ENCODE data around the gene RTN4R. TPM values are rescaled to one million over a fixed set of nuclear protein-coding genes. Genes with fewer than 3 reads are reported as not detected.

RTN4R gene
- total and polyA plus RNA-seq, 9 of the 15 experiments (the other 6 are each of a cell fraction or from before 2014, with no cell fraction given): 0.04 to 2.8 (median 1.4) TPM; not detected in 3

DNA sequence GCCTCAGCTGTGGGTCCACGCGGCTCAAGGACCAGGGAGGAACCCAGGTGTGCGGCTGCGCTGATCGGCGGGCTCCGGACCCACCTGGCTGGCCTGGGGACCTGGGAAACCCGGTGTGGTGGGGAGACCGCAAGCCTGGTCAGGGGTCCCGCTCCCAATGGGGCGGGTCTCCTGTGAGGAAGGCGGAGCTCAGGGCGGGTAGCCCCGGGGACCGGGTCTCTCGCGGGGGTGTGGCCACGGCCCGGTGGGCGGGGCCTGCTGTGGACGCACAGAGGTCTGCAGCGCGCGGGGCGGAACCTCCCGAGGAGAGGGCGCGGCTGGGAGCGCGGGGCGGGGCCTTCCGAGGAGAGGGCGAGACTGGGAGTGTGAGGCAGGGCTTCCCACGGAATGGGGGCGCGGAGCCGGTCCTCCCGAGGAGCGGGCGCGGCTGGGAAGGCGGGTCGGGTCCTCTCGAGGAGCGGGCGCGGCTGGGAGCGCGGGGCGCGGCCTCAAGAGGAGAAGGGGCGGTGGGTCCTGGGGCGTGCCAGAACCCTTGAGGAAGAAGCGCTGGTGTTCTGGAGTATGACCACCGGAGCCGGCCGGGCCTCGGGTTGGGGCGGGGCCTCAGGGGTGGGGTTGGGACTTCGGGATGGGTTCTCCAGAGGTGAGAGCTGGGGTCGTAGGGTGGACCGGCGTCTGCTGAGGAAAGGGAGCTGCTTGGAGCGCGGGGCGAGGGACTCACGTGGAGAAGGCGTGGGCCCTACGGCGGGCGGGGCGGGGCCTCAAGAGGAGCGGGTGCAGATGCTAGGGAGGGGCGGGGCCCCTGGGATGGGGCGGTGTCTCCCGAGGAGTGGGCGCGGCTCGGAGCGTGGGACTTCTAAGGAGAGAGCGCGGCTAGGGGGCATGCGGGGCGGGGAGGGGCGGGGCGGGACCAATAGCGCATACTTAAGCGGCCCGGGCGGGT lies 31.0 kb upstream of the RTN4R start (continued):
- TF ChIP-seq ZFP1 (CRISPR knock-in tag; IDR thresholded peaks at IDR 0.05) (no peak), XRCC4 (IDR thresholded peaks at IDR 0.05; ENCODE audit: extremely low read depth, insufficient read depth, insufficient read length) (no peak), LARP7 (IDR thresholded peaks at IDR 0.05) (no peak), ZBTB5 (IDR thresholded peaks at IDR 0.05) (no peak), AFF4 (CRISPR knock-in tag; IDR thresholded peaks at IDR 0.05) (0 out of 2 replicates have a peak, but pooled peaks have one; percentile 57), ZBTB26 (CRISPR knock-in tag; IDR thresholded peaks at IDR 0.05) (peak; percentile 89)
- TF ChIP-seq, protein P1, sequence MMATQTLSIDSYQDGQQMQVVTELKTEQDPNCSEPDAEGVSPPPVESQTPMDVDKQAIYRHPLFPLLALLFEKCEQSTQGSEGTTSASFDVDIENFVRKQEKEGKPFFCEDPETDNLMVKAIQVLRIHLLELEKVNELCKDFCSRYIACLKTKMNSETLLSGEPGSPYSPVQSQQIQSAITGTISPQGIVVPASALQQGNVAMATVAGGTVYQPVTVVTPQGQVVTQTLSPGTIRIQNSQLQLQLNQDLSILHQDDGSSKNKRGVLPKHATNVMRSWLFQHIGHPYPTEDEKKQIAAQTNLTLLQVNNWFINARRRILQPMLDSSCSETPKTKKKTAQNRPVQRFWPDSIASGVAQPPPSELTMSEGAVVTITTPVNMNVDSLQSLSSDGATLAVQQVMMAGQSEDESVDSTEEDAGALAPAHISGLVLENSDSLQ (IDR thresholded peaks at IDR 0.05): no peak
- TF ChIP-seq, protein P2, sequence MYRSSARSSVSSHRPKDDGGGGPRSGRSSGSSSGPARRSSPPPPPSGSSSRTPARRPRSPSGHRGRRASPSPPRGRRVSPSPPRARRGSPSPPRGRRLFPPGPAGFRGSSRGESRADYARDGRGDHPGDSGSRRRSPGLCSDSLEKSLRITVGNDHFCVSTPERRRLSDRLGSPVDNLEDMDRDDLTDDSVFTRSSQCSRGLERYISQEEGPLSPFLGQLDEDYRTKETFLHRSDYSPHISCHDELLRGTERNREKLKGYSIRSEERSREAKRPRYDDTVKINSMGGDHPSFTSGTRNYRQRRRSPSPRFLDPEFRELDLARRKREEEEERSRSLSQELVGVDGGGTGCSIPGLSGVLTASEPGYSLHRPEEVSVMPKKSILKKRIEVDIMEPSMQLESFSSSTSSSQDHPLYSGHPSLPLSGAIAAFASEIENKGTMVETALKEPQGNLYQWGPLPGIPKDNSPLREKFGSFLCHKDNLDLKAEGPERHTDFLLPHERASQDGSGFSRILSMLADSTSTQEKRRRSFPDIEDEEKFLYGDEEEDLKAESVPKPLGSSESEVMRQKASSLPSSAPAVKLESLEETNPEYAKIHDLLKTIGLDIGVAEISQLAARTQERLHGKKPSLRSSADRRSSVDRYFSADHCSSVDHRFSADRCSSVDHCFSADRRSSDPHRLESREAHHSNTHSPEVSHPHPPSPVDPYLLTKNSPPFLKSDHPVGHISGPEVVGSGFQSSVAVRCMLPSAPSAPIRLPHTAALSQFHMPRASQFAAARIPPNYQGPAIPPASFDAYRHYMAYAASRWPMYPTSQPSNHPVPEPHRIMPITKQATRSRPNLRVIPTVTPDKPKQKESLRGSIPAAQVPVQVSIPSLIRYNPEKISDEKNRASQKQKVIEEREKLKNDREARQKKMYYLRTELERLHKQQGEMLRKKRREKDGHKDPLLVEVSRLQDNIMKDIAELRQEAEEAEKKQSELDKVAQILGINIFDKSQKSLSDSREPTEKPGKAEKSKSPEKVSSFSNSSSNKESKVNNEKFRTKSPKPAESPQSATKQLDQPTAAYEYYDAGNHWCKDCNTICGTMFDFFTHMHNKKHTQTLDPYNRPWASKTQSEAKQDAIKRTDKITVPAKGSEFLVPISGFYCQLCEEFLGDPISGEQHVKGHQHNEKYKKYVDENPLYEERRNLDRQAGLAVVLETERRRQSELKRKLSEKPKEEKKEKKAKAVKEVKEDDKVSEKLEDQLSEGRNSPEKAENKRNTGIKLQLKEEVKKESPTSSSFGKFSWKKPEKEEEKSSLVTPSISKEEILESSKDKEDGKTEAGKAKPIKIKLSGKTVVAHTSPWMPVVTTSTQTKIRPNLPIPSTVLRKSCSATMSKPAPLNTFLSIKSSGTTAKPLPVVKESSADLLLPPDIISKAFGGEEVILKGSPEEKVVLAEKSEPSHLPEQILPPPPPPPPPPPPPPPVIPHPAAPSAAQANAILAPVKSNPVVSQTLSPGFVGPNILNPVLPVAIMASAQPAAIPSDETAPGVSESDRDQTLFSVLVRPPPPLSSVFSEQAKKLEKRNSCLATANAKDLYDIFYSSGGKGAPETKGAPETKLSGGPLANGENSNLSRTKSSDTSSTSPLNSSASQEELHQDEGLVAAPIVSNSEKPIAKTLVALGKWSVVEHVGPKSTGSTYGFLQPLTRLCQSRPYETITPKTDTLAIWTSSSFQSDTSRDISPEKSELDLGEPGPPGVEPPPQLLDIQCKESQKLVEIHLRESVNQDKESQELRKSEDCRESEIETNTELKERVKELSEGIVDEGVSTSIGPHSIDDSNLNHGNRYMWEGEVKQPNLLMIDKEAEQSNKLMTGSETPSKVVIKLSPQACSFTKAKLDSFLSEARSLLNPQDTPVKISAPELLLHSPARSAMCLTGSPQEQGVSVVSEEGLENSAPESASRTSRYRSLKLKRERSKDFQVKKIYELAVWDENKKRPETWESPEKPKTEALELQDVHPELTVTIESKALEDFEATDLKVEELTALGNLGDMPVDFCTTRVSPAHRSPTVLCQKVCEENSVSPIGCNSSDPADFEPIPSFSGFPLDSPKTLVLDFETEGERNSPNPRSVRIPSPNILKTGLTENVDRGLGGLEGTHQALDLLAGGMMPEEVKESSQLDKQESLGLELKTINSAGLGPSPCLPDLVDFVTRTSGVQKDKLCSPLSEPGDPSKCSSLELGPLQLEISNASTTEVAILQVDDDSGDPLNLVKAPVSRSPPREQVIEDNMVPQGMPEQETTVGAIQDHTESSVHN (IDR thresholded peaks at IDR 0.05; ENCODE audit: borderline replicate concordance in 1 of 2, low read depth in 1 of 2): no peak

Measured in K562 (cell line).